ENCODE results near the gene INSYN2A.
A peak's percentile ranks its signal among the peaks of the same experiment; 100 is the strongest.

INSYN2A gene

DNA sequence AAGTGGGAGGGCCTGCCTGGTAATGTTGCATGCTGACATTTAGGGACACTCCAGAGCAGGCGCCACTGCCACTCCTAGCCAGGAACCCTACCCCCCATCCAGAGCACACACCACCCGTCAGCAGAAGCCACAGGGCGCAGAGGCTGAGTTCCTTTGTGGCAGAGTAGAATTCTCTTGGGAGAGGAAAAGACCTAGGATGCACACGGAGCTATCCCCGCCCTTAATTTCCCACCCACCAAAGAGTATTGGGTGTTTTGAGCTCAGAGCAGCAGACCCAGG is 702 bp upstream of the INSYN2A start:
- no peak for DNase-seq (ENCODE audit: low spot score)
- TF ChIP-seq, protein P1, sequence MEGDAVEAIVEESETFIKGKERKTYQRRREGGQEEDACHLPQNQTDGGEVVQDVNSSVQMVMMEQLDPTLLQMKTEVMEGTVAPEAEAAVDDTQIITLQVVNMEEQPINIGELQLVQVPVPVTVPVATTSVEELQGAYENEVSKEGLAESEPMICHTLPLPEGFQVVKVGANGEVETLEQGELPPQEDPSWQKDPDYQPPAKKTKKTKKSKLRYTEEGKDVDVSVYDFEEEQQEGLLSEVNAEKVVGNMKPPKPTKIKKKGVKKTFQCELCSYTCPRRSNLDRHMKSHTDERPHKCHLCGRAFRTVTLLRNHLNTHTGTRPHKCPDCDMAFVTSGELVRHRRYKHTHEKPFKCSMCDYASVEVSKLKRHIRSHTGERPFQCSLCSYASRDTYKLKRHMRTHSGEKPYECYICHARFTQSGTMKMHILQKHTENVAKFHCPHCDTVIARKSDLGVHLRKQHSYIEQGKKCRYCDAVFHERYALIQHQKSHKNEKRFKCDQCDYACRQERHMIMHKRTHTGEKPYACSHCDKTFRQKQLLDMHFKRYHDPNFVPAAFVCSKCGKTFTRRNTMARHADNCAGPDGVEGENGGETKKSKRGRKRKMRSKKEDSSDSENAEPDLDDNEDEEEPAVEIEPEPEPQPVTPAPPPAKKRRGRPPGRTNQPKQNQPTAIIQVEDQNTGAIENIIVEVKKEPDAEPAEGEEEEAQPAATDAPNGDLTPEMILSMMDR (IDR thresholded peaks at IDR 0.05; ENCODE audit: extremely low read depth, missing control alignments) = no peak

DNA sequence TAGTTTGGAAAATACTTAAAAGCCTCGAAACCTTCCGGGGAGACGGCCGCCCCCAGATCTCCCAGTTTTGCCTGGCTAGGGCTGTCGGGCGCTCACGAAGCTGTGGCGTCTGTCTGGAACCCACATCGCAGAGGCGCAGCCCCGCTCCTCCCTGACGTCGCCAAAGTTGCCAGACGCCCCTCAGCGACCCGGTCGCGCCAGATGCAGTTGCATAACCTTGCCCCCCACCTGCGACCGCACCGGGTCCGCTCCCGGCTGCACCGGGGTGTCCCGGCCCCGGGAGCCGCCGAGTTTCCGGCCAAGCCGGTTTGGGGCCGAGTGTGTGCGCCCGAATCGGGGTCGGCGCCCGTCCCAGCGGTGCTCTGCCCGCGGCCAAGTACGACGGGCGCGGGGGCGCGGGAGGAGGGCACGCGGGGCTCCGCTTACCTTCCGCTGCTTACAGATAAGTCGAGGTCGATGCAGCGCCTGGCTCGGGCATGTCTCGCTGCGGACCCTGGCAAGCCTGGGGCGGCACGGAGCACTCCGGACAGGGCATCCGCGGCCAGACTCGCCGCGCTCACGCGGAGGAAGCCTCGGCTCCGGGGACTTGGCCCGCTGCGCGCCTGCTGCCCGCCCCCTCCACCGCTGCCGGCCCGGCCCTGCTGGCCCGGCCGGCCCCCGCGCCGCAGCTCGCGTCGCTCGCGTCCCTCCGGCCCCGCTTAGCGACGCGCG is 665 bp downstream of the INSYN2A start:
- DNase-seq (ENCODE audit: low spot score) = peak; percentile 27
- TF ChIP-seq, protein P1 (IDR thresholded peaks at IDR 0.05; ENCODE audit: extremely low read depth, missing control alignments) = no peak

DNA sequence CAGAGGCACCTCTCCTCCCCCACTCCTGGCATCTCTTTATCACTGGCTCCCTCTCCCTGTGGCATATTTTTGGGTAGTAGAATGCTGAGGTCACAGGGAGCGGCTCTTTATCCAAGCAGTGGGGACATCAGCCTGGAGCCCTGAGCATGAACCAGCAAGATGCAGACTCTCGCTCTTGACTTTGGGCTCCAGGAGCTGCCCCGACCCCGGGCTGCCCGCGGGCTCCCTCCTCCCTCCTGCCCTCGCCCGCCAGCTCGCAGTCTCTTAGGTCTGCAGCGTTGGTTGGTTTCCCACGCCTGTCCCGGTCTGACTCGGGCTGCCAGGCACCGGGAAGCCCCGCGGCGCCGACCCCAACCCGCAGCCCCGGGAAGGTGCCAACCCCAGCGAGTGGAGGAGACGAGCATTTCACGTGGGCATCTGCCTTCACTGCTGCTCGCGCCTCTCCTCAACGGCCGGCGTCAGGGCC is 1.3 kb downstream of the INSYN2A start:
- TF ChIP-seq, protein P1 (IDR thresholded peaks at IDR 0.05; ENCODE audit: extremely low read depth, missing control alignments) = no peak
- DNase-seq (ENCODE audit: low spot score) = peak; percentile 25

DNA sequence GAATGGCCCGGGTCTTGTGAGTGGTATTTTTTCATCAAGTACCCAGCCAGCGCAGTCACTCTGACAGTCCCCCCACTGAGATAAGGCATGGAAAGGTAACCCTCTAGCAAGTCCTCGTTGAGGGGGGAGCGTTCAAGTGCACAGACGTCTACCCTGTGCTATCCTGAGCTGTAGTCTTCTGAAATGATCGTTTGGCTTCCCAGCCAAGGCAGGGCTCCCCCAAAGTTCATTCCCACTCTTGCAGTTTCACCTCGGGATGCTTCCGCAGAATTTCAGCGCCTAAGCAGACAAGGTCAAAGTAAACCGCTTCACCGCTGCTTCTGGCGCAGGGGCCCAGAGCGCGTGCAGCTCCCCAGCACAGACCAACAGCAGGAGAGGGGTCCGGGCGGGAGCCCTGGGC is 1.8 kb downstream of the INSYN2A start:
- DNase-seq (ENCODE audit: low spot score) = no peak
- TF ChIP-seq, protein P1 (IDR thresholded peaks at IDR 0.05; ENCODE audit: extremely low read depth, missing control alignments) = no peak

DNA sequence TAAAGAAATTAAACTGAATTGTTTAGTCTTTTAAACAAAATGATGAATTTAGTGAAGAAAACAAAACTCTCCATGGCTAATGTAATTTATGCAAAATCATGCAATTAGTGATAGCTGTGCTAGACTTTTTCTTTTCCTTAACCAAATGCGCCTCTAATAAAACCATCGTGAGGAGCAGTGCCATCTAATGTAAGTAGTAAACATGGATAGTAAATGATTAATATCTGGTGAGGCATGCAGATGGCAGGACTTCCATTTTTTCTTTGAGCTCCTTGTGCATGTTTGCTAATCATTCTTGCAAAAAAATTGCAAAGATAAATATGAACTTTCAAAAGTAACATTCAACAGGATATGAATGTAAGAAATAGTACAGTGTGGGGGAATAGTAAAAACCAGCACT is 2.3 kb downstream of the INSYN2A start:
- TF ChIP-seq, protein P1 (IDR thresholded peaks at IDR 0.05; ENCODE audit: extremely low read depth, missing control alignments) = no peak
- no peak for DNase-seq (ENCODE audit: low spot score)

DNA sequence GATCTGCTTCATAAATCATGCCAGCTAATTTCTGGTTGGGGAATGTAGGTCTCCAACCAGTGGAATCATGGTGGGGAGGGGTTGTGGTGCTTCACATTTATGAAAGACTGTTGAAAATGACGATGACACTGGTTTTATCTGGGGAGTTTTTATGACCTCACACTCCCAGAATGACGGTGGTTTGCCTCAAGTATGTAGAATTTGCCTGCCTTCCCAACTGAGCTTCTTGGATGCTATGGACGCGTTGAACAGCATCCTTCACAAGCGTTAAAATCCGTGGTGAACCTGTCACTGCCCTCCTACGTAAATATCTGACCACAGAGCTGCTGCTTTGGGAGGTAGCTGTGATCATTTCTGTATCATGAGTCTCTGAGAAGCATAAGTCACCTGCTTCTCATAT is 3.3 kb downstream of the INSYN2A start:
- no peak for DNase-seq (ENCODE audit: low spot score)
- TF ChIP-seq, protein P1 (IDR thresholded peaks at IDR 0.05; ENCODE audit: extremely low read depth, missing control alignments) = no peak

DNA sequence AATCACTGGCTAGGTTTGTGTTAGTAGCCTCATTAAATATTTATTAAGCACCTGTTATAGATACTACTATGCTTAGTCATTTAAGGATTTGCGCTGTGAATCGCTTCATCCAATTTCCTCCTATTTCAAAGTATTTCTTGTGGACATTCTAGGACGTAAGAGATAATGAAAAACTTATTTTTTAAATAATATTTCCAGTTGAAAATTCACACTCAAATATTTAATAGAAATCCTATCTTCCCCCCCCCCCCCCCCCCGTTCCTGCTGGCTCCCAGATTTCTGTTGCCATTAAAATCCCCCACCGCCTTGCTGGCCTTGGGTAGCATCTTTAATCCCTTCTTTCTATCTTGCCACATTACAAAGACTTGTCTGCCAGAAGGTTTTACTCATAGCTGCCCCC is 6.0 kb downstream of the INSYN2A start:
- TF ChIP-seq, protein P1 (IDR thresholded peaks at IDR 0.05; ENCODE audit: extremely low read depth, missing control alignments) = no peak
- DNase-seq (ENCODE audit: low spot score) = no peak
